Parathyroid adenoma (tissue), 2 donors: Measurements from ENCODE around the gene PRDM15.

Experiments used
- H2AFZ ChIP-seq: fragments of 300-600 bp; sonication (generic); one replicate; pipeline ENCODE4 v1.7.0; 2017; ENCODE audit warnings: antibody characterized with exemption, mild to moderate bottlenecking
- H3K27ac ChIP-seq: fragments of 300-600 bp; sonication (generic); one replicate; pipeline ENCODE4 v1.7.0; 2017
- H3K27me3 ChIP-seq: fragments of 300-600 bp; sonication (generic); one replicate; pipeline ENCODE4 v1.7.0; 2017; ENCODE audit warnings: low read length; ENCODE audit not compliant: control insufficient read depth, insufficient read depth
- H3K36me3 ChIP-seq: fragments of 300-600 bp; sonication (generic); one replicate; pipeline ENCODE4 v1.7.0; 2017; ENCODE audit warnings: low read length; ENCODE audit not compliant: control insufficient read depth, insufficient read depth
- H3K4me1 ChIP-seq: fragments of 300-600 bp; sonication (generic); one replicate; pipeline ENCODE4 v1.7.0; 2017; ENCODE audit warnings: control low read depth
- H3K4me2 ChIP-seq: fragments of 300-600 bp; sonication (generic); one replicate; pipeline ENCODE4 v1.7.0; 2017; ENCODE audit warnings: low read length
- H3K4me3 ChIP-seq: fragments of 300-600 bp; sonication (generic); one replicate; pipeline ENCODE4 v1.7.0; 2017; ENCODE audit warnings: low read depth, low read length
- H3K79me2 ChIP-seq: fragments of 300-600 bp; sonication (generic); one replicate; pipeline ENCODE4 v1.7.0; 2017; ENCODE audit warnings: control low read depth
- H3K9ac ChIP-seq: fragments of 300-600 bp; sonication (generic); one replicate; pipeline ENCODE4 v1.7.0; 2017; ENCODE audit warnings: mild to moderate bottlenecking
- H3K9me3 ChIP-seq: fragments of 300-600 bp; sonication (generic); one replicate; pipeline ENCODE4 v1.7.0; 2017; ENCODE audit warnings: low read length; ENCODE audit not compliant: control insufficient read depth
- CTCF ChIP-seq: fragments of 300-600 bp; sonication (generic); IDR thresholded peaks from one replicate; pipeline ENCODE4 v1.7.0; 2017; ENCODE audit warnings: antibody characterized with exemption, mild to moderate bottlenecking
- donor health status: primary hyperparathyroidism.

The PRDM15 gene

GRCh38 chr21:41918561-41919358 lies 39.6 kb upstream of the PRDM15 start:
- TF ChIP-seq CTCF = no peak
- Histone ChIP-seq H3K36me3 (no peaks in the 10 kb centered on the region), H2AFZ (no peak overlapping the region), H3K27ac (no peak overlapping the region), H3K4me2 (no peak overlapping the region), H3K9me3 (no peaks in the 10 kb centered on the region), H3K4me1 (peaks cover 11% of the 10 kb centered on the region), H3K9ac (no peak overlapping the region), H3K4me3 (no peak overlapping the region), H3K79me2 (peaks cover 3% of the 10 kb centered on the region), H3K27me3 (no peaks in the 10 kb centered on the region)

DNA sequence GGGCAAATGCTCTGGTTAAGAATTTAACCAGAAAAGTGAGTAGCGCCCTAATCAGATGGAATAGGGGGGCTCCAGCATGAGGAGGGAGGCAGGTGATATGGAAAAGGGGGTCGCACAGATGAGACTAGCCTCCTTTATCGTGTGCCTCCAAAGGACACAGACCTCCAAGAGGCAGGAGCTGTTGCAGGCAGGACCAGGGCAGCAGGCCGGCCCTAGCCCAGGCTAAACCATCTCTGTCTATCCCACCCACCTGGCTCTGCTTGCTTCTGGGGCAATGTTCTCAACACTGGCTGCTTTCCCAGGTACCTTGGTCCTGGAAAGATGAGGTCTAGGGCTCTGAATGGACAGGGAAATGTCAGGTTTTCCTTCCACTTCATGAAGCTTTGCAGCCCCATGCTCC lies 38.4 kb upstream of the PRDM15 start:
- H3K4me1 ChIP-seq = peaks cover 11% of the 10 kb centered on the region
- H3K9me3 ChIP-seq = no peaks in the 10 kb centered on the region
- H3K4me3 ChIP-seq = no peak overlapping the region
- no peak overlapping the region for H3K9ac ChIP-seq
- no peaks in the 10 kb centered on the region for H3K79me2 ChIP-seq
- H3K36me3 ChIP-seq = no peaks in the 10 kb centered on the region
- no peak overlapping the region for H2AFZ ChIP-seq
- H3K27me3 ChIP-seq = no peaks in the 10 kb centered on the region
- no peak overlapping the region for H3K4me2 ChIP-seq
- no peak overlapping the region for H3K27ac ChIP-seq
- TF ChIP-seq CTCF = no peak

GRCh38 chr21:41916888-41917433 lies 37.8 kb upstream of the PRDM15 start:
- Histone ChIP-seq H3K9me3 (no peaks in the 10 kb centered on the region), H3K27ac (no peak overlapping the region), H3K27me3 (no peaks in the 10 kb centered on the region), H3K79me2 (no peaks in the 10 kb centered on the region), H3K4me2 (no peak overlapping the region), H3K9ac (no peak overlapping the region), H3K36me3 (no peaks in the 10 kb centered on the region), H2AFZ (no peak overlapping the region), H3K4me3 (no peak overlapping the region), H3K4me1 (peaks cover 11% of the 10 kb centered on the region)
- TF ChIP-seq CTCF = no peak

- Histone ChIP-seq H3K79me2 (no peaks in the 10 kb centered on the region), H3K9ac (no peak overlapping the region), H3K36me3 (no peaks in the 10 kb centered on the region), H3K4me3 (no peak overlapping the region), H3K4me2 (no peak overlapping the region), H3K9me3 (no peaks in the 10 kb centered on the region), H3K27ac (no peak overlapping the region), H3K27me3 (no peaks in the 10 kb centered on the region), H2AFZ (no peak overlapping the region), H3K4me1 (no peaks in the 10 kb centered on the region)
- no peak for TF ChIP-seq CTCF
These were observed 35.8 kb upstream of the PRDM15 start for GRCh38 chr21:41914965-41915364.

DNA sequence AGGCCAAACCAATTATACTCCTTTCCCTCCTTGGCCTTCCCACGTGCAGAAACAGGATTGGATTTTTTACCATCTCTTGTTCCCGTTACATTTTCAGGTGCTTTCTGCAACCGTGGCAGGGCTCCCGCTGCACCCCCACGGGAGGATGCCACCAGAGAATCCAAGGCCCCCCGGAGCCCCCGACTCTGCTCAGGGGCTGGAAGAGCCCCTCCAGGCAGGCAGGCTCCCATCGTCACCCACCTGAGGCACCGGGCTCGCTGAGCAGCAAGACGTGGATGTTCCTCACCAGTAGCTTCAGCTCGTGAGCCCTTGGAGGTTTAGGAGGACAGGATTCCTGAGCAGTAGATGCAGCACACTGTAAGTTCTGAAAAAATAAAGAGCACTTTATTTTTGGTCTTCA lies 35.2 kb upstream of the PRDM15 start:
- no peak overlapping the region for H3K4me2 ChIP-seq
- no peaks in the 10 kb centered on the region for H3K4me1 ChIP-seq
- no peak overlapping the region for H3K4me3 ChIP-seq
- no peak overlapping the region for H3K9ac ChIP-seq
- H3K36me3 ChIP-seq = no peaks in the 10 kb centered on the region
- H3K9me3 ChIP-seq = no peaks in the 10 kb centered on the region
- H3K79me2 ChIP-seq = no peaks in the 10 kb centered on the region
- no peaks in the 10 kb centered on the region for H3K27me3 ChIP-seq
- TF ChIP-seq CTCF = no peak
- H2AFZ ChIP-seq = no peak overlapping the region
- no peak overlapping the region for H3K27ac ChIP-seq
